Esophagus muscularis mucosa (tissue), 4 donors: ENCODE results near the gene PARD6G. TPM values are rescaled to one million over a fixed set of nuclear protein-coding genes. Genes with fewer than 3 reads are reported as not detected.

Source experiments
- DNase-seq: peaks from one replicate; pipeline ENCODE4 v3.0.0-alpha.2; 2017; ENCODE audit errors: extremely low spot score
- H3K27ac ChIP-seq, 4 donors: fragments of 200-600 bp; sonication (generic); replicated peaks in 1 of 4; 1 replicate in 3 of 4; 2 replicates in 1 of 4; pipeline ENCODE4 v1.5.1; 2016 to 2019; ENCODE audit warnings: mild to moderate bottlenecking in 1 of 4
- H3K27me3 ChIP-seq, 4 donors: fragments of 200-600 bp; sonication (generic); one replicate each; pipeline versions ENCODE4 v1.5.1 to v1.6.0; 2016 to 2019
- H3K36me3 ChIP-seq, 4 donors: fragments of 200-600 bp; sonication (generic); one replicate each; pipeline ENCODE4 v1.5.1; 2016 to 2019
- H3K4me1 ChIP-seq, 4 donors: fragments of 200-600 bp; sonication (generic); one replicate each; pipeline ENCODE4 v1.5.1; 2016 to 2019
- H3K4me3 ChIP-seq, 4 donors: fragments of 200-600 bp; sonication (generic); 1 replicate in 2 of 4; 2 replicates in 2 of 4; pipeline ENCODE4 v1.5.1; 2016 to 2019; ENCODE audit warnings: mild to moderate bottlenecking in 4 of 4, moderate library complexity in 1 of 4
- H3K9me3 ChIP-seq, 4 donors: fragments of 200-600 bp; sonication (generic); 1 replicate in 3 of 4; 2 replicates in 1 of 4; pipeline ENCODE4 v1.5.1; 2016 to 2019
- CTCF ChIP-seq, 3 experiments: fragments of 200-600 bp in 2 of 3; fragments of 450-650 bp in 1 of 3; sonication (generic) in 2 of 3; IDR thresholded peaks; one replicate each; pipeline ENCODE4 v1.5.1; 2017 to 2019; ENCODE audit warnings: antibody characterized with exemption in 3 of 3, mild to moderate bottlenecking in 2 of 3, moderate library complexity in 1 of 3
- EP300 ChIP-seq: sonication (generic); formaldehyde crosslinking; IDR thresholded peaks from one replicate; pipeline ENCODE4 v1.6.1; 2017; ENCODE audit warnings: antibody characterized with exemption
- POLR2A ChIP-seq: fragments of 450-650 bp; IDR thresholded peaks from one replicate; pipeline ENCODE4 v1.6.1; 2017; ENCODE audit warnings: antibody characterized with exemption, moderate library complexity, mild to moderate bottlenecking, low read depth
- POLR2AphosphoS5 ChIP-seq, 2 donors: sonication (generic); formaldehyde crosslinking; IDR thresholded peaks; one replicate each; pipeline ENCODE4 v1.6.1; 2017; ENCODE audit warnings: antibody characterized with exemption in 2 of 2
- WGBS: methylation state at CpG from one replicate; pipeline ENCODE4 v1.1.5; 2018; 5-methylcytosine and 5-hydroxymethylcytosine counted together
- intact Hi-C: fragments of 100-400 bp; cut with DNase I; formaldehyde crosslinking; loops from one replicate; pipeline ENCODE4 v1.15.1; 2023
- total RNA-seq, 4 donors: library from RNA; depleted of rRNA; stranded (reverse); fragments of >200 nt; gene quantifications; one replicate each; pipeline versions ENCODE4 v1.1.0 to v1.2.1, GENCODE V29; 2016

PARD6G gene
- total RNA-seq, 4 donors from 2014 or later: 5.4 to 11.3 (median 10.4) TPM

- Histone ChIP-seq H3K9me3 (no peaks in the 10 kb centered on the region), H3K27ac (no peak overlapping the region), H3K27me3 (no peaks in the 10 kb centered on the region), H3K4me1 (peaks cover 0 to 6% (median 0%) of the 10 kb centered on the region in 4 donors), H3K36me3 (no peaks in the 10 kb centered on the region), H3K4me3 (no peak overlapping the region)
- WGBS: 81% methylated on average over 13 of the region's 13 CpGs
- no peak for DNase-seq
- TF ChIP-seq POLR2A: no peak
- no peak for TF ChIP-seq POLR2AphosphoS5 (IDR thresholded peaks at IDR 0.05)
- no peak for TF ChIP-seq CTCF (IDR thresholded peaks at IDR 0.05)
- TF ChIP-seq EP300: no peak
- intact Hi-C loops: no loop called here
Measured at GRCh38 chr18:80183273-80184050, 63.9 kb downstream of the PARD6G start.

GRCh38 chr18:80182855-80183254, 64.5 kb downstream of the PARD6G start:
- intact Hi-C loops: no loop called here
- Histone ChIP-seq H3K9me3 (no peaks in the 10 kb centered on the region), H3K27me3 (no peaks in the 10 kb centered on the region), H3K4me3 (no peak overlapping the region), H3K4me1 (peaks cover 0 to 6% (median 0%) of the 10 kb centered on the region in 4 donors), H3K36me3 (no peaks in the 10 kb centered on the region), H3K27ac (no peak overlapping the region)
- TF ChIP-seq CTCF (IDR thresholded peaks at IDR 0.05): no peak
- no peak for TF ChIP-seq POLR2A
- no peak for TF ChIP-seq EP300
- no peak for TF ChIP-seq POLR2AphosphoS5 (IDR thresholded peaks at IDR 0.05)
- no peak for DNase-seq
- WGBS: 81% methylated on average over 9 of the region's 9 CpGs

GRCh38 chr18:80181642-80182461, 65.5 kb downstream of the PARD6G start:
- DNase-seq: no peak
- intact Hi-C loops: no loop called here
- no peak for TF ChIP-seq POLR2A
- TF ChIP-seq EP300: no peak
- no peak for TF ChIP-seq CTCF (IDR thresholded peaks at IDR 0.05)
- no peak for TF ChIP-seq POLR2AphosphoS5 (IDR thresholded peaks at IDR 0.05)
- no peaks in the 10 kb centered on the region for H3K36me3 ChIP-seq
- H3K4me3 ChIP-seq: no peak overlapping the region
- H3K9me3 ChIP-seq: no peaks in the 10 kb centered on the region
- peaks cover 0 to 6% (median 0%) of the 10 kb centered on the region in 4 donors for H3K4me1 ChIP-seq
- WGBS: 75% methylated on average over 10 of the region's 12 CpGs
- H3K27ac ChIP-seq: no peak overlapping the region
- H3K27me3 ChIP-seq: no peaks in the 10 kb centered on the region

DNA sequence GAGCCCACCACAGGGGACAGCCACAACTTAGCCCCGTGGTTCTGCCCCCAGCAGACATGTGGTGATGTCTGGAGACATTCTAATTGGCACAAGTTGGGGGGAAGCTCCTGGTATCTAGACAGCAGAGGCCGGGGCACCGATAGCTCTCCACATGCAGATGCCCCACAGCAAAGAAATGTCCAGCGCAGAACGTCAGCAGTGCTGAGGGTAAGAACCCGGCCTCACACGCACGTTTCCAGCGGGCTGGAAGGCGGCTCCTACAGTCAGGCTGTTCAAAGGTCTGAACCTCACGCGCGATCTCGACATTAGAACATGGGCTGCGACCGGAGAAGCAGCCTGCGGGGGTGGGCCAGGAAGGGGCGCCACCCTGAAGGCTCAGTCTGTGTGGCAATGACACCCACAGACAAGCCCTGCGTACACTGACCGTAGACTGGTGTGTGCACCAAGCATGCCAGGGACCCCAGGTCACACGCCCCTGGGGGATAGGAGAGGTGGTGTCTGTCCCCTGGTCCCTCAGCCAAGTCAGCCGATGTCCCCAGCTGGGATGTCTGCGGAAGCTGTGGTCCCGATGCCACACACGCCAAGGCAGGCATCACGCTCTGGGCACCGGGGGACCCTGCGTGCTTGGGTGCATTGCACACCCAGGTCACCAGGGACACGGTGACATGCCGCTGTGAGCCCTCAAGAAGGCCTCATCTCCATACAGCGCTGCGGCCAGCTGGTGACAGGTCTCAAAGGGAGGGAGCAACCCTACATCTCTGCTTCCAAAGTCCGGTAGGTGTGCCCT, 66.3 kb downstream of the PARD6G start:
- Histone ChIP-seq H3K9me3 (no peaks in the 10 kb centered on the region), H3K4me3 (no peak overlapping the region), H3K27ac (no peak overlapping the region), H3K4me1 (peaks cover 0 to 6% (median 0%) of the 10 kb centered on the region in 4 donors), H3K36me3 (no peaks in the 10 kb centered on the region), H3K27me3 (no peaks in the 10 kb centered on the region)
- intact Hi-C loops: no loop called here
- no peak for TF ChIP-seq POLR2A
- no peak for DNase-seq
- WGBS: 97% methylated on average over 19 of the region's 33 CpGs
